GM23338 (cell line): ENCODE data around the gene IFRD1.

Experiments
- CREB1 ChIP-seq: fragments of 250-450 bp; sonication (Bioruptor Pico); IDR thresholded peaks from 2 replicates; pipeline ENCODE4 v1.5.0; 2020; ENCODE audit warnings: low read depth, mild to moderate bottlenecking, moderate library complexity
- CTCF ChIP-seq, 2 experiments: fragments of 200-600 bp in 1 of 2; sonication (generic) in 1 of 2; conservative IDR thresholded peaks; 2 replicates each; pipeline versions ENCODE4 v1.5.1 to v1.6.1; 2016 to 2017; ENCODE audit warnings: antibody characterized with exemption in 2 of 2, low read depth in 2 of 2, mild to moderate bottlenecking in 2 of 2, moderate library complexity in 1 of 2
- ETS1 ChIP-seq: IDR thresholded peaks from 2 replicates; pipeline ENCODE4 v1.6.1; 2016; ENCODE audit warnings: antibody characterized with exemption
- EZH2 ChIP-seq: fragments of 200-600 bp; sonication (generic); IDR thresholded peaks from one replicate; pipeline ENCODE4 v1.8.0; 2017; ENCODE audit warnings: antibody characterized with exemption, mild to moderate bottlenecking, low read depth; ENCODE audit not compliant: unreplicated experiment
- EZH2phosphoT487 ChIP-seq: fragments of 200-600 bp; sonication (generic); IDR thresholded peaks from one replicate; pipeline ENCODE4 v1.8.1; 2018; ENCODE audit warnings: antibody characterized with exemption; ENCODE audit not compliant: unreplicated experiment
- POLR2AphosphoS5 ChIP-seq: IDR thresholded peaks from 2 replicates; pipeline ENCODE4 v1.6.1; 2016; ENCODE audit warnings: antibody characterized with exemption, low read depth
- REST ChIP-seq: IDR thresholded peaks from one replicate; pipeline ENCODE4 v1.6.1; 2018; ENCODE audit warnings: antibody characterized with exemption; ENCODE audit not compliant: unreplicated experiment
- ZNF114 ChIP-seq: fragments of 250-450 bp; sonication (Bioruptor Pico); IDR thresholded peaks from 2 replicates; pipeline ENCODE4 v1.5.0; 2020; ENCODE audit warnings: mild to moderate bottlenecking, moderate library complexity
- ZNF331 ChIP-seq: fragments of 250-450 bp; sonication (Bioruptor Pico); IDR thresholded peaks from 2 replicates; pipeline ENCODE4 v1.5.0; 2020; ENCODE audit warnings: low read depth, mild to moderate bottlenecking, moderate library complexity
- TF ChIP-seq, protein P1 (sequence below): fragments of 250-450 bp; sonication (Bioruptor Pico); IDR thresholded peaks from 2 replicates; pipeline ENCODE4 v1.5.0; 2020; ENCODE audit warnings: mild to moderate bottlenecking, moderate library complexity

DNA sequence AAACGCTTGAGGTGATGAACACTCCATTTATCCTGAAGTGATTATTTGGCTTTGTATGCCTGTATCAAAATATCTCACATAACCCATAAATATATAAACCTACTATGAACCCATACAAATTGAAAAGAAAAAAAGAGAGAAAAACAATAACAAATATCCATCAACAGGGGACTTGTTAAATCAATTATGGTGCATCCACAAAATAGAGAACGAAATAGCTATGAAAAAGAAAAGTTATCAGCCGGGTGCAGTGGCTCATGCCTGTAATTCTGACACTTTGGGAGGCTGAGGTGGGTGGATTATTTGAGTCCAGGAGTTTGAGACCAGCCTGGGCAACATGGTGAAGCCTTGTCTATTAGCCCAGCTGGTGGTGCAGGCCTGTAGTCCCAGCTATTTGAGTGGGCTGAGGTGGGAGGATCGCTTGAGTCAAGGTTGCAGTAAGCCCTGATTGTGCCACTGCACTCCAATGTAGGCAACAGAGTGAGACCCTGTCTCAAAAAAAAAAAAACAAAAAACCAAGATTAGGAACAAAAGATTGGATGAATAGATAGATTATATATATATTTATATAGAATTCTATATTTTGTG lies 30.6 kb upstream of the IFRD1 start:
- TF ChIP-seq CTCF (conservative IDR thresholded peaks at IDR 0.05; ENCODE audit: low read depth in 2 of 2) (no peak), ZNF331 (no peak), POLR2AphosphoS5 (no peak), EZH2phosphoT487 (no peak), EZH2 (no peak), REST (no peak), ZNF114 (no peak), CREB1 (CRISPR knock-in tag) (no peak), ETS1 (no peak)
- TF ChIP-seq, protein P1, sequence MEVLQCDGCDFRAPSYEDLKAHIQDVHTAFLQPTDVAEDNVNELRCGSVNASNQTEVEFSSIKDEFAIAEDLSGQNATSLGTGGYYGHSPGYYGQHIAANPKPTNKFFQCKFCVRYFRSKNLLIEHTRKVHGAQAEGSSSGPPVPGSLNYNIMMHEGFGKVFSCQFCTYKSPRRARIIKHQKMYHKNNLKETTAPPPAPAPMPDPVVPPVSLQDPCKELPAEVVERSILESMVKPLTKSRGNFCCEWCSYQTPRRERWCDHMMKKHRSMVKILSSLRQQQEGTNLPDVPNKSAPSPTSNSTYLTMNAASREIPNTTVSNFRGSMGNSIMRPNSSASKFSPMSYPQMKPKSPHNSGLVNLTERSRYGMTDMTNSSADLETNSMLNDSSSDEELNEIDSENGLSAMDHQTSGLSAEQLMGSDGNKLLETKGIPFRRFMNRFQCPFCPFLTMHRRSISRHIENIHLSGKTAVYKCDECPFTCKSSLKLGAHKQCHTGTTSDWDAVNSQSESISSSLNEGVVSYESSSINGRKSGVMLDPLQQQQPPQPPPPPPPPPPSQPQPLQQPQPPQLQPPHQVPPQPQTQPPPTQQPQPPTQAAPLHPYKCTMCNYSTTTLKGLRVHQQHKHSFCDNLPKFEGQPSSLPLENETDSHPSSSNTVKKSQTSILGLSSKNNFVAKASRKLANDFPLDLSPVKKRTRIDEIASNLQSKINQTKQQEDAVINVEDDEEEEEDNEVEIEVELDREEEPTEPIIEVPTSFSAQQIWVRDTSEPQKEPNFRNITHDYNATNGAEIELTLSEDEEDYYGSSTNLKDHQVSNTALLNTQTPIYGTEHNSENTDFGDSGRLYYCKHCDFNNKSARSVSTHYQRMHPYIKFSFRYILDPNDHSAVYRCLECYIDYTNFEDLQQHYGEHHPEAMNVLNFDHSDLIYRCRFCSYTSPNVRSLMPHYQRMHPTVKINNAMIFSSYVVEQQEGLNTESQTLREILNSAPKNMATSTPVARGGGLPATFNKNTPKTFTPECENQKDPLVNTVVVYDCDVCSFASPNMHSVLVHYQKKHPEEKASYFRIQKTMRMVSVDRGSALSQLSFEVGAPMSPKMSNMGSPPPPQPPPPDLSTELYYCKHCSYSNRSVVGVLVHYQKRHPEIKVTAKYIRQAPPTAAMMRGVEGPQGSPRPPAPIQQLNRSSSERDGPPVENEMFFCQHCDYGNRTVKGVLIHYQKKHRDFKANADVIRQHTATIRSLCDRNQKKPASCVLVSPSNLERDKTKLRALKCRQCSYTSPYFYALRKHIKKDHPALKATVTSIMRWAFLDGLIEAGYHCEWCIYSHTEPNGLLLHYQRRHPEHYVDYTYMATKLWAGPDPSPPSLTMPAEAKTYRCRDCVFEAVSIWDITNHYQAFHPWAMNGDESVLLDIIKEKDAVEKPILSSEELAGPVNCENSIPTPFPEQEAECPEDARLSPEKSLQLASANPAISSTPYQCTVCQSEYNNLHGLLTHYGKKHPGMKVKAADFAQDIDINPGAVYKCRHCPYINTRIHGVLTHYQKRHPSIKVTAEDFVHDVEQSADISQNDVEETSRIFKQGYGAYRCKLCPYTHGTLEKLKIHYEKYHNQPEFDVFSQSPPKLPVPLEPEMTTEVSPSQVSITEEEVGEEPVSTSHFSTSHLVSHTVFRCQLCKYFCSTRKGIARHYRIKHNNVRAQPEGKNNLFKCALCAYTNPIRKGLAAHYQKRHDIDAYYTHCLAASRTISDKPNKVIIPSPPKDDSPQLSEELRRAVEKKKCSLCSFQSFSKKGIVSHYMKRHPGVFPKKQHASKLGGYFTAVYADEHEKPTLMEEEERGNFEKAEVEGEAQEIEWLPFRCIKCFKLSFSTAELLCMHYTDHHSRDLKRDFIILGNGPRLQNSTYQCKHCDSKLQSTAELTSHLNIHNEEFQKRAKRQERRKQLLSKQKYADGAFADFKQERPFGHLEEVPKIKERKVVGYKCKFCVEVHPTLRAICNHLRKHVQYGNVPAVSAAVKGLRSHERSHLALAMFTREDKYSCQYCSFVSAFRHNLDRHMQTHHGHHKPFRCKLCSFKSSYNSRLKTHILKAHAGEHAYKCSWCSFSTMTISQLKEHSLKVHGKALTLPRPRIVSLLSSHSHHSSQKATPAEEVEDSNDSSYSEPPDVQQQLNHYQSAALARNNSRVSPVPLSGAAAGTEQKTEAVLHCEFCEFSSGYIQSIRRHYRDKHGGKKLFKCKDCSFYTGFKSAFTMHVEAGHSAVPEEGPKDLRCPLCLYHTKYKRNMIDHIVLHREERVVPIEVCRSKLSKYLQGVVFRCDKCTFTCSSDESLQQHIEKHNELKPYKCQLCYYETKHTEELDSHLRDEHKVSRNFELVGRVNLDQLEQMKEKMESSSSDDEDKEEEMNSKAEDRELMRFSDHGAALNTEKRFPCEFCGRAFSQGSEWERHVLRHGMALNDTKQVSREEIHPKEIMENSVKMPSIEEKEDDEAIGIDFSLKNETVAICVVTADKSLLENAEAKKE (CRISPR knock-in tag): no peak
